ENCODE measurements around the gene OST4.

Gene OST4

GRCh38 chr2:27038631-27039339 lies 32.7 kb downstream of the OST4 start:
- no peak for TF ChIP-seq CTCF (conservative IDR thresholded peaks at IDR 0.05; ENCODE audit: low read length)
- H3K4me3 ChIP-seq (ENCODE audit: low read length) = no peak overlapping the region
- no peak for DNase-seq (ENCODE audit: low read depth)

GRCh38 chr2:27038012-27038411 lies 33.4 kb downstream of the OST4 start:
- TF ChIP-seq CTCF (conservative IDR thresholded peaks at IDR 0.05; ENCODE audit: low read length) = no peak
- no peak for DNase-seq (ENCODE audit: low read depth)
- no peak overlapping the region for H3K4me3 ChIP-seq (ENCODE audit: low read length)

- no peak for DNase-seq (ENCODE audit: low read depth)
- H3K4me3 ChIP-seq (ENCODE audit: low read length) = peak overlapping the region; percentile 81
- TF ChIP-seq CTCF (conservative IDR thresholded peaks at IDR 0.05; ENCODE audit: low read length) = no peak
Measured at GRCh38 chr2:27033253-27033852, 38.1 kb downstream of the OST4 start.

GRCh38 chr2:27032495-27033252 lies 38.8 kb downstream of the OST4 start, which contains the start of gene TMEM214:
Gene TMEM214, plus strand, starts transcription at chr2:27032965. Its CDS starts 51 bp downstream, at chr2:27033016.
- H3K4me3 ChIP-seq (ENCODE audit: low read length) = peak within 1 kb of the TSS; percentile 81
- peak; percentile 90 for DNase-seq (ENCODE audit: low read depth)
- TF ChIP-seq CTCF (conservative IDR thresholded peaks at IDR 0.05; ENCODE audit: low read length) = no peak

GRCh38 chr2:27029051-27029450 lies 42.4 kb downstream of the OST4 start:
- H3K4me3 ChIP-seq (ENCODE audit: low read length) = no peak overlapping the region
- no peak for TF ChIP-seq CTCF (conservative IDR thresholded peaks at IDR 0.05; ENCODE audit: low read length)
- no peak for DNase-seq (ENCODE audit: low read depth)

GRCh38 chr2:27027211-27027651 lies 44.2 kb downstream of the OST4 start:
- no peak for DNase-seq (ENCODE audit: low read depth)
- no peak for TF ChIP-seq CTCF (conservative IDR thresholded peaks at IDR 0.05; ENCODE audit: low read length)
- no peak overlapping the region for H3K4me3 ChIP-seq (ENCODE audit: low read length)

All from AG10803 (cell line).